ENCODE measurements around the gene ACTL8.

DNA sequence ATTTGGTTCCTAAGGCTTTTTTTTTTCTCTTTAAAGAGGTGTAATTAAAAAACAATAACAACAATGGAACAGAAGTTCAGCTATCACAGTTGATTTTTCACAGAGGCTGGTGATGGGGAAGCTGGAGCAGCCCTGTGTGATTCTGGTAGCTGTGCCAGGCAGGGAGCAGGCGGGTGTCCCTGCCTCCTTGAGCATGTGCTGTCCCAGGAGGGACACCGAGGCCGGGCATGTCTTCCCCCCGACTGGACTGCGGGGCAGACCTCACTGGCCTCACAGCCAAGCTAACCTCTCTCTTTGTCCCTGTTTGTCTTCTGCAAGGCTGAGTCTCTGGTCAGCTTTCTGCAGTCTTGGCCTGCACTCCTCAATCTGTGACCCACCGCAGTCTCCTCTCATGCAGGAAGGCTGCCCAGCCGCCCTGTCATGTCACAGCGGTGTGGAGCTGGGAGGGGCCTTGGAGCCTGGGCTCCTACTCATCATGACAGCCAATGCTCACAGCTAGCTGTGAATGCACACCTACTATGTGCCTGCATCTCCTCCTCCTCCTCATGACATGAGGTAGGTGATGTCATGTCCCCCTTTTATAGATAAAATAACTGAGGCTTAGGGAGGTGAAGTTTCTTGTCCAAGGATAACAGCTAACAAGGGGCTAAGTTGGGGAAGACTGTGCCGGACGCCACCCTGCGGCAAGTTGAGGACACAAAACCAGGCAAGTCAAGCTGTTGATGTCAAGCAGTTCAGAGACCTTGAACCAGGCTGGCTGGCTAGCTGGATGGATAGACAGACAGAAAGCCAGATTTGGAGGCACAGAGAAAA is 10.3 kb upstream of the ACTL8 start:
- no peak for TF ChIP-seq EZH2 (IDR thresholded peaks at IDR 0.05; ENCODE audit: borderline replicate concordance)
- no peak for TF ChIP-seq CTCF (IDR thresholded peaks at IDR 0.05; ENCODE audit: poor library complexity)
- no peak for TF ChIP-seq EZH2phosphoT487 (IDR thresholded peaks at IDR 0.05; ENCODE audit: low read depth, severe bottlenecking, unreplicated experiment)
